DOHH2 (cell line): Measurements from ENCODE around the gene SLC35F4.

Experiments used
- EZH2phosphoT487 ChIP-seq: fragments of 200-600 bp; sonication (generic); IDR thresholded peaks from 2 replicates; pipeline ENCODE4 v1.6.1; 2017; ENCODE audit warnings: borderline replicate concordance, mild to moderate bottlenecking, antibody characterized with exemption, low read length, moderate library complexity, mixed read lengths
- TF ChIP-seq, protein P1 (sequence below): fragments of 200-600 bp; sonication (generic); IDR thresholded peaks from one replicate; pipeline ENCODE4 v1.5.1; 2014; ENCODE audit warnings: antibody characterized with exemption, mild to moderate bottlenecking, low read depth, low read length; ENCODE audit not compliant: poor library complexity, severe bottlenecking

DNA sequence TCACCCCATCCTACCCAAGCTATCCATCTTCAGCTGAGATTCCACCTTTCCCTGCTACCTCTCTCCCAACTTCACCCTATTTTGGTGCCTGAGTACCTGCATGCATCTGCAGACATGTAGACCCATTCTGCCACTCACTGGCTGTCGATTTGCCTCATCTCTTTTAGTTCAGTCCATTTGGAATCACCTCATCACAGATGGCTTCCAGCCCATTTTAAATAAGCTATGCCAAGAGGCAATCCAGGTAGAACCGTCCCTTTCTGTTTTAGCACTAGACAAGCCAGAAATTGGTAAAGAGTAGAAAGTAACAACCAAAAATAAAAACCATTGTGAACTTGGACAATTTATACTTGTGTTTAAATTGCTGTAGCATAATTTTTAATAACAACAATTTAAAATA is 11.3 kb downstream of the SLC35F4 start:
- TF ChIP-seq, protein P1, sequence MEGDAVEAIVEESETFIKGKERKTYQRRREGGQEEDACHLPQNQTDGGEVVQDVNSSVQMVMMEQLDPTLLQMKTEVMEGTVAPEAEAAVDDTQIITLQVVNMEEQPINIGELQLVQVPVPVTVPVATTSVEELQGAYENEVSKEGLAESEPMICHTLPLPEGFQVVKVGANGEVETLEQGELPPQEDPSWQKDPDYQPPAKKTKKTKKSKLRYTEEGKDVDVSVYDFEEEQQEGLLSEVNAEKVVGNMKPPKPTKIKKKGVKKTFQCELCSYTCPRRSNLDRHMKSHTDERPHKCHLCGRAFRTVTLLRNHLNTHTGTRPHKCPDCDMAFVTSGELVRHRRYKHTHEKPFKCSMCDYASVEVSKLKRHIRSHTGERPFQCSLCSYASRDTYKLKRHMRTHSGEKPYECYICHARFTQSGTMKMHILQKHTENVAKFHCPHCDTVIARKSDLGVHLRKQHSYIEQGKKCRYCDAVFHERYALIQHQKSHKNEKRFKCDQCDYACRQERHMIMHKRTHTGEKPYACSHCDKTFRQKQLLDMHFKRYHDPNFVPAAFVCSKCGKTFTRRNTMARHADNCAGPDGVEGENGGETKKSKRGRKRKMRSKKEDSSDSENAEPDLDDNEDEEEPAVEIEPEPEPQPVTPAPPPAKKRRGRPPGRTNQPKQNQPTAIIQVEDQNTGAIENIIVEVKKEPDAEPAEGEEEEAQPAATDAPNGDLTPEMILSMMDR, result no peak
- TF ChIP-seq EZH2phosphoT487, result no peak
